Measurements from ENCODE around the gene AXIN2.

AXIN2 gene

GRCh38 chr17:65554553-65555223 lies 6.8 kb downstream of the AXIN2 start:
- no peak for DNase-seq (ENCODE audit: low read depth)

DNA sequence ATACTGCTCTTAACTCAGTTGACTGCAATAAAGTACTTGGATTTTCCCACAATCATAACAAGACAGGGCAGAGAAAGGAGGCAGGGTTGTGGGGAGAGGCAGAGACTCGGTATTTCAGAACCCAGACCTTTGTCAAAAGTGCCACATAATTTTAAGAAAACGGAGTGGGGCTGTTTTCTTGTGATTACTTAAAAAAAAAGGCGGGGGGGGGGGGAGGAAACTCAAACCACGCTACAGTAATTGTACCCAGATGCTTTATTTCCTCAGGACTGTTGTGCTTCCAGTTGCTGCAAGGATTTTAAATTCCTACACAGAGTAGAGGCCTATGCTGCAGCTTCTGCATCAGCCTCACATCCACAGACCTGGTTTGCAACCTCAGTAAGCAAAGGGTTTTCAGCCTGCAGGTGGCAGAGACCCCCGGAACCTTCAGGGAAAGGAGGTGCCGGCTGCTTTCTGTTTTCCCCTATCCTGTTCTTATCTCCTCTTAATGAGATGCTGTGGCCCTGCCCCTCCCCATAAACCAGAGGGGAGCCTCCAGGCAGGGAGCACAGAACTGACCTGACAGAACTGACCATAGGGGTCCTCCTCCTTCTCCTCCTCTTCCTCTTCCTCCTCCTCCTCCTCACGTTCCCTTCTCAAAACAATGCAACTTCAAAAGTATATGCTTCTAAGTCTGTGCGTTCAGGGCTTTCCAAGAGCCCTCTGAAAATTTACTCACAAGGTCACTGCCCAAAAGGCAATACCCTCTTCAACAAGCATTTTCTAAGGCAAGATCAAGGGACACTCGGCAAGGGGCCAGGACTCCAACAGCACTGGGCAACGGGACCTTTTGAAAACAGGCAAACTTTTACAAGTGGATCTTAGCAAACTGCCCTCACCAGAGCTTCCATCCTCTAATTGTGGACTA lies 7.5 kb downstream of the AXIN2 start:
- no peak for DNase-seq (ENCODE audit: low read depth)

GRCh38 chr17:65553009-65553645 lies 8.3 kb downstream of the AXIN2 start:
- no peak for DNase-seq (ENCODE audit: low read depth)

DNA sequence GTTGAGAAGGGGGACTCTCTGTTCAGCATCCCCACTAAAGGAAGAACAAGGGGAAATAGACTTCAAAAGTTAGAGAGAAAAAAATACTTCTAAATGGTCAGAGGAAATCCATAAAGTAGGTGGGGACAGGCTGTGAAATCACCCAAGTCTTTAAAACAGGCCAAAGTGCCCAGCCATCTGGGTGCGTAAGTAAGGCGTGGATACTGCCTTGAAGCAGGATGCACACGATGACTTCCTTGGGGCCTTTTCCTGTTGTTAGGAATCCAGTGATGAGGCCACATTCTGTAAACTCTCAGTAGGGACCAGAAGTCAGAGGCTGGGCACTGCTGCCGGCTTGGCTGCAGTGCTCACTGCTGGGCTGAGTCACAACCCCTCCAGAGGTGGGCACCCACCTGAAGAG lies 9.2 kb downstream of the AXIN2 start:
- DNase-seq (ENCODE audit: low read depth): no peak

GRCh38 chr17:65551267-65552040 lies 10.0 kb downstream of the AXIN2 start:
- no peak for DNase-seq (ENCODE audit: low read depth)

DNA sequence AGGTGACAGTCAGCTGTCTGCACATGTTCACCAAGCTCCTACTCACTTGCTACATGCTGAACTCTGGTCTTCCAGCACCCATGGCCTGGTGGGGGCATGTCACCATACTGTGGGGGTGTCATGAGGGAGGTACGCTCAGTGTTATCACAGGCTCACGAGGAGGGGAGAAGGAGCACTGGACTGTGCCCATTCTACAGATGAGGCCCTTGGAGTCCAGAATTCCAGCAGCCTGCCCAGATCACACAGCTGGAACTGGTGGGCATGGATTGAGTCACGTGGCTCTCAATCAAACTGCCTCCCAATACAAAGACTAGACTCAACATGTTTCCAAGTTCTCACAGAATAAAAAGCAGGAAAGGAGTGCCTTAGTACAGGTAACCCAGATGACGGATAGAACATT lies 10.7 kb downstream of the AXIN2 start:
- DNase-seq (ENCODE audit: low read depth): no peak

DNA sequence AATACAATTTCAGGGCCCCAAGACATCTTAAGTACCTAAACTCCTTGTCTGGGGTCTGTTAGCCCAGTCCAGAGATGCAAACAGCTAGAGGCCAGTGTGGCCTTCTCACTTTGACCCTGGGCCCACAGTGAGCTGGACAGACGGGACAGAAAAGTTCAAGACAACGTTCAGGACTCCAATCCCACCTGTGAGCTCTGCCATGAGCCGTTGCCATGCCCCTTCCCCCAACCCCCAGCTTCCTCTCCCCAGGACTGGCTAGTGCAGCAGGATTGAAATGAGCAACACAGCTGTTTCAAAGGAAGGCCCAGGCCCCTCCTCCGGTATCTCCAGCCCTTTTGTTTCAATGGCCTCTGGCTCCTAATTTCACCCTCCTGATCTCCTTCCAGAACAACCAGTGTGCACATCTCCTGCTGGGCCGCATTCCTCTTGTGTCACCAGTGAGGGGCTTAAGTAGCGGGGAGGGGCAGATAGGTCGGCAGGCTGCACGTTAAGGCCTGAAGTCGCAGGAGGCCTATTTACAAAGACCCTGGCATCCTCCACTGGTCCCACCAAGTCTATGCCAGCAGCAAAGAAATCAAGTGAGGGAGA lies 11.3 kb downstream of the AXIN2 start:
- DNase-seq (ENCODE audit: low read depth): no peak

DNA sequence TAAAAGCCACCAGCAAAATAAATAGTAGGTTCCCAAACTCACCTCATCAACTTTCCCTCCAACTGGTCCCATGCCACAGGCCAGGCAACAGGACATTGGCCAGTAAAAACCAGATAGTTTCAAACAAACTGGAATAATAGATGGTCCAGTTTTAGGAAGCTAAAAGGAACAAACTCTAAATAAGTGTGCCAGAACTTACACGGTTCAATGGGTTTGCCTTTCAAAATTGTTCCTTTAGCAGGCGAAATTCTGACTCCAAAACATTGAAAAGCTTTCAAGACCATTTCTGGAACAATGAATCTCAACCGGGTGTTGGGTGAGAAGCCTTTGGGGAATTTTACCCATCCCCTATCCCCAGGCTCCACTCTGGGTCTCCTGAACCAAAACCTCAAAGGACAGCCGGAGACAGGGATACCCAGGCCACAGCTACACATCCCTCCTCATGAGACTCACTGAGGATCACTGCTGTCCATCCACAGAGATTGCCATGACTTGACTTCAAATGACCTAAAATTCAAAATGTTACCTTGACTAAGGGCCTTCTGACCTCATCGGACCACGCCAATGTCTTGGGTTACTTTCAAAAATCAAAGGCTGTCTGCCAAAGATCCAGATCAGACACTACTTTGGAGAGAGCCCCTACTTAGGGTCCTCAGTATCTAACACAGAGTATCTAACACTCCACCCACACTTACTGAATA lies 13.0 kb downstream of the AXIN2 start:
- DNase-seq (ENCODE audit: low read depth): no peak

GRCh38 chr17:65547253-65547670 lies 14.2 kb downstream of the AXIN2 start:
- no peak for DNase-seq (ENCODE audit: low read depth)

DNA sequence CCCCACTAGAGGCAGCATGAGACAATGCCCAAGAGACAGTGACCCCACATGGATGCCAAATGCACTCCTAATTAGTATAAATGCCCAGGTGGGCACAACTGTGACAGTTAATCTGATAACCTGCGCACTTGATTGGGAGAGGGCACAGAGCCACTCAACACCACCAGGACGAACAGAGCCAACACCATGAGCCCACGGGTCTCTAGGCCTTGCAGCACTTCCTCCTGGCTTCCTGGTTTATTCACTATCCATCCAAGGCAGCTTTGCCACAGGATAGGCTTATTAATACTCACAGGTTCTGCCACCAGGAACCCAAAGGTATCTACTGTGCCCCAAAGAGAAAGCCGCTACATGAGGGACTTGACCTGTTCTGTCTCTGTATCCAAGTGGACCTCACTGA lies 14.9 kb downstream of the AXIN2 start:
- no peak for DNase-seq (ENCODE audit: low read depth)

GRCh38 chr17:65545705-65546523 lies 15.5 kb downstream of the AXIN2 start:
- DNase-seq (ENCODE audit: low read depth): no peak

GRCh38 chr17:65544672-65545071 lies 16.8 kb downstream of the AXIN2 start:
- no peak for DNase-seq (ENCODE audit: low read depth)

- DNase-seq (ENCODE audit: low read depth): no peak
These were observed 18.8 kb downstream of the AXIN2 start for GRCh38 chr17:65542610-65543009.

DNA sequence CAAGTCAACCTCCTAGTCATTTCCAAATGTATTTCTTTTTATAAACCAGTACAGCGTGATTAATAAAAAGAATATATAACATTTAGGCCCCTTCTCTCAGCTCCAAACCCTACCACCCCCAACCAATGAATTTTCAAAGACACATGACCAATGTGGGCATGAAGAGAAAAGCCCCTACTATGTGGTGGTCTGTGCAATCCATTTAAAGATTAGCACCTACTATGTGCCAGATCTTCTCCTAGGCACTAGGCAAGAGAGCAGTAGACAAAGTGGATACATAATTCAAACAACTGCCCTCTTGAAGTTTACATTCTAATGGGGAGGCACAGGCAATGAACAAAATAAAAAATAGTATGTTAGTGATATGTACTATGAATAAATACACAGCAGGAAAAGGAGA lies 19.4 kb downstream of the AXIN2 start:
- DNase-seq (ENCODE audit: low read depth): no peak

DNA sequence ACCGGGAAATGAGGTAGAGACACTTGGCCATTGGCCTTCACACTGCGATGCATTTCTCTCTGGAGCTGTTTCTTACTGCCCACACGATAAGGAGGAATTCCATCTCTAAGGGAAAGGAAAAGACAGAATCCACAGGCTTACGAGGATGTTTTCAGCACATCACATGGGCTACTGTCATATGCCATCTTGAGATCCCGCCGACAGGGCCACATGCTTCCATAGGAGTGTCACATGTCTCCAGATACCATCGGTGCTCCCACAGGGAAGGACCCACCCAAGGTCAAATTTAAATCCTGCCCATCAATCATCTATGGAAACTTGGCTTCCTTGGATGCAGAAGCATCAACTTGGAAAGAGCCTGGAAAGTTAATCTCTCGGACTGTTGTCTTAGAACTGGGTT lies 20.0 kb downstream of the AXIN2 start:
- DNase-seq (ENCODE audit: low read depth): no peak

- DNase-seq (ENCODE audit: low read depth): no peak
These were observed 21.7 kb downstream of the AXIN2 start for GRCh38 chr17:65539630-65540266.

DNA sequence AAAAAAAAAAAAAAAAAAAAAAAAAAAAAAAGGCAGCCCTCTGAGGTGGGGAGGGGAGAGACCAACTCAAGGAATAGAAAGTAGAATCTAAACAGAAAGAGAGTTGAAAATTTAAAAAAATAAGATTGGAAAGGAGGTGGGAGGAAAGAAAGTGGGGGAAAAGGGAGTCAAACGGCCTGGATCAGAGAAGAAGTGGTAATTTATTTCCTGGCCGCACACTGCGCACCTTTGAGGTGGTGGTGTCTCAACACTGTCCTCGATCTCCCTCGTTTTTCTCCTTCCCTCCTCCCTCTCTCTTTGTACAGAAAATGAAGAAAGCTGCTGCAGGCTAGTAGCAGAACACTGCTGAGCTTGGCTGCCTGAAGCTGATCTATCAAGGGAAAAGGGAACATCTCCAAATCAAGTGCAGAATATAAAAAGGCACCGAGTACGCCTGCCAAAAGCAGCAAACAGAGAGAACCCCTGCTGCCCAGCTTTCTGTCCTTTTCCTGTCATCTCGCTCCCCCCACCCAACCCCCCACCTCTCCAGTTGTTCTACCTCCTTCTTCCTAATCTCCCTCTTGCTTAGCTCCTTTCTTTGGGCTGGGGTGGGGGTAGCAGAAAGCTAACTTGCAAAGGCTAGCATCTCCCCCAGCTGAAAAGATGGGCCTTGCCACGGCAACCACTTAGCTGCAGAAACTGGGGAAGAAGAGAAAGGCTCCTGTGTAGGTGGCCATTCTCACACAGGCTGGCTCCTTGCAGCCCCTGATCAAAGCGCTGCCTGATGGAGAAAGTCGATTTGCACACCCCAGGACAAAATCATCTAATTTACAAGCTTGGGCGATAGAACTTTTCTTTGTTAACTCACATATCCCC lies 22.5 kb downstream of the AXIN2 start:
- no peak for DNase-seq (ENCODE audit: low read depth)

DNA sequence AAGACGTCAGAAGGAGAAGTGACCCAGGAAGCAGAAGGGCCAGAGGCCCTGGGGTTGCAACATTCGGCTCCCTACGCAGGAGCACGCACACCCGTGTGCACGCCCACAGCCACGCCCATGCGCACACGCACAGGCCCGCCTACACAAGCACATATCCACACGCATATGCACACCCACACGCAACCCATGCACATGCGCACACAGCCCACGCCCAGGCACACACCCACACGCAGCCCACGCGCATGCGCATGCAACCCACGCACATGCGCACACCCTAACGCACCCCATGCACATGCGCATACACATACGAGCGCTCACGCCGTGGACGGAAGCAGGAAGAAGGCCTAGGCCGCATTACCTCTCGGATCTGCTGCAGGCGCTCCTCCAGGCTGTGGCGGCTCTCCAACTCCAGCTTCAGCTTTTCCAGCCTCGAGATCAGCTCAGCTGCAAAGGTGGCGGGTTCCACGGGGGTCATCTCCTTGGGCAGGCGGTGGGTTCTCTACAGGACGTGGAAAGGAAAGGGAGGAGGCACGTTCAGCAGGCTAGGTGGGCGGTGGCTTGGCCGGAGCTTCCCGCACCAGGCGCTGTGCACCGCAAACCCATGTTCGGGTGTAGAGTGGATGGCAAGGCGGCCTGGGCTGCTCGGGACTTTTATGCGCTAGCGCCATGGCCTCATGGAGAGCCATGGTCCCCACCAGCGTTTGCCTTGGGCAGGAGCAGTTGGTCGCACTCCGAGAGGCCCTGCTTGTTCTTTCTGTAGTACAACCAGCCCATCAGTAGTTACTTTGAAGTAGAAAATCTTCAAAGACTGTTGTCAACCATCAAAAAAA lies 23.4 kb downstream of the AXIN2 start:
- peak; percentile 64 for DNase-seq (ENCODE audit: low read depth)

All from activated T-helper 1 cell treated with Interleukin-2 at 50 U/mL for 16 hours (primary cell).